ENCODE data around the gene FBF1. TPM values are rescaled to one million over a fixed set of nuclear protein-coding genes. Genes with fewer than 3 reads are reported as not detected.

Gene FBF1
- total RNA-seq, 1 donor from 2014 or later, result 13.0 TPM

DNA sequence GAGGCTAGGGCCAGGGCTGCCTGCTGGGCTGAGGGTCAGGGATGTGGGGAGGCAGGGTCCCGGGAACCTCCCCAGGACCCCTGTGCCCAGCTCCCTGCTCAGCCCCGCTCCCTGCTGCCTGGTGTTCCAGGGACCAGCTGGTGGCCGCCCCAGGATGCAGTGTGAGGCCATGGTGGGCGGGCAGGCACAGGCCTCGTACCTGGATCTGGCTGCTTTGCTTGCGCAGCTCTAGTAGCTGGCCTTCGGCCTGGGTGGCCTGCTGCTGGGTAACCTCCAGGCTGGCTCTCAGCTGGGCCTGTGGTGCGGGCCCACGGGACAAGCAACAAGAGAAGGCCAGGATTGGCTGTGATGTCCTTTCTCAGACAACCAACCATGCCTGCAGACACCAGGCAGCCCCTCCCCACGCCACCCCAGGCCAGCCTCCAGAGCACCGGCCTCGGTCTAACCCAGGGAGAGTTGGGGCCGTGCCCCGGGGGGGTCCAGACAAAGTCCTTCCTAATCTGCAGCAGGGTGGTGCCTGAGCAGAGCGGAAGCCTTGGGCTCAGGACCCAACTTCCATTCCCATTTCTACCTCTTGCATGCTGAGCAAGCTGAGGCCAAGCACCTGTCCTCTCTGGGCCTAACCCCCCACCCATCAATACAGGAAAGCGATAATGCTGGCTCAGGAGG, 48.2 kb downstream of the FBF1 start:
- Histone ChIP-seq H3K27ac (no peak overlapping the region), H3K27me3 (no peaks in the 10 kb centered on the region), H3K36me3 (peaks cover 3 to 8% of the 10 kb centered on the region in 2 donors), H3K4me3 (no peak overlapping the region), H3K4me1 (peaks cover 47% of the 10 kb centered on the region), H3K9me3 (no peaks in the 10 kb centered on the region)
- no peak for DNase-seq (ENCODE audit: extremely low spot score in 2 of 2)
- TF ChIP-seq POLR2AphosphoS5 (IDR thresholded peaks at IDR 0.05; ENCODE audit: insufficient read depth in 1 of 2, low read depth in 1 of 2) (no peak), POLR2A (IDR thresholded peaks at IDR 0.05) (no peak)
- TF ChIP-seq, protein P1, sequence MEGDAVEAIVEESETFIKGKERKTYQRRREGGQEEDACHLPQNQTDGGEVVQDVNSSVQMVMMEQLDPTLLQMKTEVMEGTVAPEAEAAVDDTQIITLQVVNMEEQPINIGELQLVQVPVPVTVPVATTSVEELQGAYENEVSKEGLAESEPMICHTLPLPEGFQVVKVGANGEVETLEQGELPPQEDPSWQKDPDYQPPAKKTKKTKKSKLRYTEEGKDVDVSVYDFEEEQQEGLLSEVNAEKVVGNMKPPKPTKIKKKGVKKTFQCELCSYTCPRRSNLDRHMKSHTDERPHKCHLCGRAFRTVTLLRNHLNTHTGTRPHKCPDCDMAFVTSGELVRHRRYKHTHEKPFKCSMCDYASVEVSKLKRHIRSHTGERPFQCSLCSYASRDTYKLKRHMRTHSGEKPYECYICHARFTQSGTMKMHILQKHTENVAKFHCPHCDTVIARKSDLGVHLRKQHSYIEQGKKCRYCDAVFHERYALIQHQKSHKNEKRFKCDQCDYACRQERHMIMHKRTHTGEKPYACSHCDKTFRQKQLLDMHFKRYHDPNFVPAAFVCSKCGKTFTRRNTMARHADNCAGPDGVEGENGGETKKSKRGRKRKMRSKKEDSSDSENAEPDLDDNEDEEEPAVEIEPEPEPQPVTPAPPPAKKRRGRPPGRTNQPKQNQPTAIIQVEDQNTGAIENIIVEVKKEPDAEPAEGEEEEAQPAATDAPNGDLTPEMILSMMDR (IDR thresholded peaks at IDR 0.05), result no peak
- intact Hi-C loops (cut with DNase I), result loop anchor here (5.0 kb wide), 1 partner anchor 45 kb away; no protein-coding TSS in a partner anchor

DNA sequence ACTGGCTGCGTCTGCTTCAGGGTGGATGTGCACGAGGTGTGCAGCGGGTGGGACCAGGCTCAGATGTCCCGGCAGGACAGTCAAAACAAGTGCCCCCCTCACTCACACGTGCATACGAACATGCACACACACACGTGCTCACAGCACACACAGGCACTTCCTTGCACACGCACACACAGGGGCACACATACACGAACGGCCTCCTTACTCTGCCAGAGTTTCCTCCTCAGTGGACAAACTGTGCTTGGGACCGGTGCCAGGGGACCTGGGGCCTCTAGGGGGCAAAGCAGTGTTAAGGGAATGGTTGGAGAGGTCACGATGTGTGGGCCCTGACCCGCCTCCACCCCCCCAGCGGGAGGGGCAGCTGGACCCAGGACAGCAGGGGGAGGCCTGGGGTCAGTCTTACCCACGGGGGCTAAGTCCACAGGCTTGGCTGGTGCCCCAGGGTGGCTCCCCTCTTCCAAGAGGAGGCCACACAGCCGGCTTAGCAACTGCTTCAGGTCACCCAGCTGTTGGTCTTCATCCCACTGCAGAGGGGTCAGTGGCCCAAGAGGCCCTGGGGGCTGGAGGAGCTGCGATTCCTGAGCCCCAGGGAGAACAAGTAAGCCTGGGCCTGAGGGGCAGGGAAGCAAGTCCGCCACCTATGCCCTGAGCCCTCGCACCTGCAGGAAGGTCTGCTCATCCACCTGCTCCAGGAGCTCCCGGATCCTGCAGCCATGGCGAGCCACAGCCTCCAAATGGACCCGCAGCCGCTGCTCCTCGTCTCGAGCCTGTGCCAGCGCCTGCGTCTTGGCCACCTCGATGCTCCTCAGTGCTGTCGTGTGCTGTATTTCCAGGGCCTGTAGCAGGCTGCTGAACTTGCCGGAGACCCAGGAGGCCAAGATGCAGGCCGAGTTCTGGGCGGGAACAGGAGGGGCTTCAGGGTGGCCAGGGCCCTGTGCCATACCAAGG, 49.0 kb downstream of the FBF1 start:
- no peaks in the 10 kb centered on the region for H3K27me3 ChIP-seq
- peaks cover 39% of the 10 kb centered on the region for H3K4me1 ChIP-seq
- TF ChIP-seq, protein P1 (IDR thresholded peaks at IDR 0.05), result no peak
- TF ChIP-seq POLR2A (IDR thresholded peaks at IDR 0.05), result no peak
- TF ChIP-seq POLR2AphosphoS5 (IDR thresholded peaks at IDR 0.05; ENCODE audit: insufficient read depth in 1 of 2, low read depth in 1 of 2), result no peak
- no peaks in the 10 kb centered on the region for H3K9me3 ChIP-seq
- intact Hi-C loops (cut with DNase I), result loop anchor here (5.0 kb wide), 1 partner anchor 45 kb away; no protein-coding TSS in a partner anchor
- H3K27ac ChIP-seq, result no peak overlapping the region
- no peak overlapping the region for H3K4me3 ChIP-seq
- peaks cover 3 to 8% of the 10 kb centered on the region in 2 donors for H3K36me3 ChIP-seq
- no peak for DNase-seq (ENCODE audit: extremely low spot score in 2 of 2)

DNA sequence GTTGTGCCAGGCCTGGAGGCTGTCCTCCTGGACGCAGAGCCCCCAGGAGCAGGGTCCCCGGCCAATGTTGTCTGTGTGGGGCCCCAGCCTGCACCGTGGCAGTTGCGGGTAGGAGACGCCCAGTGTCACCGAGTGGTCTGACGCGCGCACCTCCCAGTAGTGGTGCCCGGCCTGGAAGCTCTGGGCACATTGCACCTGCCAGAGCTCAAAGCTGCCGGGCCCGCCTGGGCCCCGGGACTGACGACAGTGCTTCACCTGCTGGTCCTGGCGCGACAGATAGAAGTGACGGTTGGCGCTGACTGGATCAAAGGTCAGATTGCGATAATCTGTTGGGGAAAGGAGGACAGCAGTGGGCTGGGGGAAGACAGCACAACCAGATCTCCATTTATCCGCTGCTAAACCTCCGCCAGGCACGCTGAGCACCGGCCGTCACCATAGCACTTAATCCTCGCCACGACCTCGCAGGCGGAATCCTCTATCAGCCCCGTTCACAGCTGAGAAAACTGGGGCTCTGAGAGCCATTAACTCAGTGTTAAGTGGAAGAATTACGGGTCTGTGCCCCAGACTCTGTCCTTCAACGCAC, 49.7 kb downstream of the FBF1 start:
- Histone ChIP-seq H3K27me3 (no peaks in the 10 kb centered on the region), H3K4me3 (no peak overlapping the region), H3K4me1 (peaks cover 39% of the 10 kb centered on the region), H3K9me3 (no peaks in the 10 kb centered on the region), H3K36me3 (peaks cover 3 to 8% of the 10 kb centered on the region in 2 donors), H3K27ac (no peak overlapping the region)
- DNase-seq (ENCODE audit: extremely low spot score in 2 of 2), result no peak
- no peak for TF ChIP-seq POLR2A (IDR thresholded peaks at IDR 0.05)
- TF ChIP-seq, protein P1 (IDR thresholded peaks at IDR 0.05), result no peak
- TF ChIP-seq POLR2AphosphoS5 (IDR thresholded peaks at IDR 0.05; ENCODE audit: insufficient read depth in 1 of 2, low read depth in 1 of 2), result no peak
- intact Hi-C loops (cut with DNase I), result loop anchor here (5.0 kb wide), 1 partner anchor 44 kb away; no protein-coding TSS in a partner anchor

DNA sequence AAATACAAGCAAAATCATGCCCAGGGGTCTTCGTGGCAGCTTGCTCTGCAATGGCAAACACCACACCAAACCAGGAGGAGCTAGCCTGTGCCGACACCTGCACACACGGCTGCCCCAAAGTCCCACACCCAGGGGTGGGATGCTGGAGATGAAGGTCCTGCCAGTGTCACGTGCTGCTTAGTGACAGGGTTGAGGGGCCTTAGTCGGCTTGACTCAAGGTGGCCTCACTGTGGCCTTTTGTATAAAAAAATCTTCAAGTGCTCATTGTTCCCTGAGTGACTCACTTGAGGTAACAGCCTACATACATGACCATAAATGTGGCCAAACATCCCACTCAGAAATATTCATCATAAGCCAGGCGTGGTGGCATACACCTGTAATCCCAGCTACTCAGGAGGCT, 51.4 kb downstream of the FBF1 start:
- no peak overlapping the region for H3K4me3 ChIP-seq
- intact Hi-C loops (cut with DNase I), result no loop called here
- H3K36me3 ChIP-seq, result peaks cover 3 to 8% of the 10 kb centered on the region in 2 donors
- no peaks in the 10 kb centered on the region for H3K27me3 ChIP-seq
- peaks cover 22% of the 10 kb centered on the region for H3K4me1 ChIP-seq
- TF ChIP-seq POLR2A (IDR thresholded peaks at IDR 0.05), result no peak
- TF ChIP-seq, protein P1 (IDR thresholded peaks at IDR 0.05), result no peak
- no peak for TF ChIP-seq POLR2AphosphoS5 (IDR thresholded peaks at IDR 0.05; ENCODE audit: insufficient read depth in 1 of 2, low read depth in 1 of 2)
- no peak overlapping the region for H3K27ac ChIP-seq
- DNase-seq (ENCODE audit: extremely low spot score in 2 of 2), result no peak
- no peaks in the 10 kb centered on the region for H3K9me3 ChIP-seq

All from vagina (tissue), 2 donors.